LNCAP (cell line): ENCODE data around the gene BTBD2.

Experiments used
- CTCF ChIP-seq: fragments of 450-650 bp; IDR thresholded peaks from 2 replicates; pipeline ENCODE4 v1.5.1; 2017; ENCODE audit warnings: mild to moderate bottlenecking

BTBD2 gene

GRCh38 chr19:2040647-2041432 is 25.3 kb upstream of the BTBD2 start:
- TF ChIP-seq CTCF, result no peak

- no peak for TF ChIP-seq CTCF
Observed at GRCh38 chr19:2039959-2040646, 24.6 kb upstream of the BTBD2 start.

- TF ChIP-seq CTCF, result no peak
Observed at GRCh38 chr19:2039089-2039958, 23.8 kb upstream of the BTBD2 start.

GRCh38 chr19:2038284-2039088 is 23.0 kb upstream of the BTBD2 start:
- no peak for TF ChIP-seq CTCF

GRCh38 chr19:2037651-2038255 is 22.2 kb upstream of the BTBD2 start:
- TF ChIP-seq CTCF, result no peak

- no peak for TF ChIP-seq CTCF
Observed at GRCh38 chr19:2036424-2036823, 20.9 kb upstream of the BTBD2 start.
